ENCODE results near the gene ADARB2.

Gene ADARB2

DNA sequence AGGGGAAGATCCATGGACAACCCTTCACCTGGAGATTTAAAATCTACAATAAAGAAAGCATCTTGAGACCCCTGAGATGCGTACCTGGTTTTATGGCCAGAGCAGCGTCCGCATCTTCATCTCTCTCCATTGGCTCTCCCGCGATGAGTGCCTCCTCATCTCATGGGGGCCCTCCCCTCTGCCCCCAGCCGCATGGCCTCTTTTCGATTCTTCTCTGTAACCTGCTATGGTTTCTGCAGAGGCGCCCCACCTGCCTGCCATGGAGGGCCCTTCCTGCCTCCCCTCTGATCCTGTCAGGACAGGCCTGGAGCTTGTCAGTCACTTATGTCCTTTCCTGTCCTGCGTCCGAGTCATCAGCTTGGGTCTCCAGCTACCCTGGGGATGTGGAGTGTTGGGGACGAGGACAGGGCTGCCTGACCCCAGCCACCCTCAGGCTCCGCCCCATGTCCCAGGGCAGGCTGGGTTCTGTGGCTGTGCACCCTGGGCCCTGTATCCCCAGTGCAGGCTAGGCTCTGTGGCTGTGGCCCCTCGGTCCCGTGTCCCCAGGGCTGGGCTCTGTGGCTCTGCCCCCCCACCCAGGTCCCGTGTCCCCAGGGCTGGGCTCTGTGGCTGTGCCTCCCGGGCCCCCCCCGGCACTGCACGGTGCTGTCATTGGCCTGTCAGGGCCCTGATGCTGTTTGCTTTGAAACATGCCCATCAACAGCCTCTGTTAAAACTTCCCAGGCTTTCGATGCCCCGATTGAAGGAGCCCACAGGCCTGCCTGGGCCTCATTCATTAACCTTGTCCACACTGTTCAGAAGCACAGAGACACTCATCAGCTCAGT, 581.3 kb downstream of the ADARB2 start:
- Histone ChIP-seq H3K9me2 (replicated peaks; ENCODE audit: control insufficient read depth, low read length) (no peaks in the 10 kb centered on the region), H3K79me2 (ENCODE audit: control insufficient read depth, low read length) (no peaks in the 10 kb centered on the region), H3K27me3 (ENCODE audit: control insufficient read depth, low read length) (no peaks in the 10 kb centered on the region), H3K4me1 (ENCODE audit: control insufficient read depth, low read length) (no peaks in the 10 kb centered on the region), H3K36me3 (ENCODE audit: control insufficient read depth, low read length) (no peaks in the 10 kb centered on the region), H3K4me2 (ENCODE audit: low read length) (no peak overlapping the region), H3F3A (ENCODE audit: control insufficient read depth, insufficient read depth) (no peaks in the 10 kb centered on the region), H4K20me1 (ENCODE audit: control insufficient read depth, insufficient read depth, low read depth, low read length) (no peaks in the 10 kb centered on the region), H3K4me3 (ENCODE audit: low read length) (no peak overlapping the region), H3K9me3 (ENCODE audit: control insufficient read depth, insufficient read depth, low read length) (no peaks in the 10 kb centered on the region), H3K27ac (ENCODE audit: low read depth, low read length) (no peak overlapping the region)
- TF ChIP-seq, protein P1, sequence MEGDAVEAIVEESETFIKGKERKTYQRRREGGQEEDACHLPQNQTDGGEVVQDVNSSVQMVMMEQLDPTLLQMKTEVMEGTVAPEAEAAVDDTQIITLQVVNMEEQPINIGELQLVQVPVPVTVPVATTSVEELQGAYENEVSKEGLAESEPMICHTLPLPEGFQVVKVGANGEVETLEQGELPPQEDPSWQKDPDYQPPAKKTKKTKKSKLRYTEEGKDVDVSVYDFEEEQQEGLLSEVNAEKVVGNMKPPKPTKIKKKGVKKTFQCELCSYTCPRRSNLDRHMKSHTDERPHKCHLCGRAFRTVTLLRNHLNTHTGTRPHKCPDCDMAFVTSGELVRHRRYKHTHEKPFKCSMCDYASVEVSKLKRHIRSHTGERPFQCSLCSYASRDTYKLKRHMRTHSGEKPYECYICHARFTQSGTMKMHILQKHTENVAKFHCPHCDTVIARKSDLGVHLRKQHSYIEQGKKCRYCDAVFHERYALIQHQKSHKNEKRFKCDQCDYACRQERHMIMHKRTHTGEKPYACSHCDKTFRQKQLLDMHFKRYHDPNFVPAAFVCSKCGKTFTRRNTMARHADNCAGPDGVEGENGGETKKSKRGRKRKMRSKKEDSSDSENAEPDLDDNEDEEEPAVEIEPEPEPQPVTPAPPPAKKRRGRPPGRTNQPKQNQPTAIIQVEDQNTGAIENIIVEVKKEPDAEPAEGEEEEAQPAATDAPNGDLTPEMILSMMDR (IDR thresholded peaks at IDR 0.05; ENCODE audit: low read depth, low read length, poor library complexity, severe bottlenecking): no peak
- TF ChIP-seq EZH2phosphoT487 (IDR thresholded peaks at IDR 0.05; ENCODE audit: borderline replicate concordance, low read length): no peak

DNA sequence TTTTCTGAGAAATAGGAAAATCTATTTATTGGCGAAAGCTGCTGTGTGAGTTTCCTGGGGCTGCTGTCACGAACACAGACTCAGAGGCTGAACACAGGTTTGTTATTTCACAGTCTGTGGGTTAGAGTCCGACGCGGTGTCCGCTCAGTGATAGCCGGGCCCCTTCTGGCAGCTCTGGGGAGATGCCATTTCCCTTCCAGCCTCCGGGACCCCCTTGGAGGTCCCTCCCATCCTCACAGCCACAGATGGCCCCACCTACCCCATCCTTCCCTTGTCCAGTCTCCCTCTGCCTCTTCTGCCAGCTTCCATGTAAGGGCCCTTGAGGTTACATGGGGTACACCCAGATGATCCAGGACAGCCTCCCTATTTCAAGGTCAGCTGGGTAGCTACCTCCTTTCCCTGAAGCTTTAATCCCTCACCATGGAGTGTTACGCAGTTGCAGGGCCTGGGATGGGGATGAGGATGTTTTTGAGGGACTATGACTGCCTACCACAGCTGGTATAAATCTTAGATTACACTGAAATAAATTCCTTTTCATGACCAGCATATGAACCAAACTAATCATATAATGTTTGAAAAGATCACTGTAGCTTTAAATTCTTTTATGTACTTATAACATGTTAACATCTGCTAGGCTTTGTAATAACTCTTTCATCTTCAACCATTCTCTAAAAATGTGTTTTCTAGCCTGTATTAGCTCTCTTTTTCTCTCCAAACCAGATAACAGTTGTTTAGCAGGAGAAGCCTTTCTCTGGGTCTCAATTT, 582.6 kb downstream of the ADARB2 start:
- Histone ChIP-seq H3K9me2 (replicated peaks; ENCODE audit: control insufficient read depth, low read length) (no peaks in the 10 kb centered on the region), H4K20me1 (ENCODE audit: control insufficient read depth, insufficient read depth, low read depth, low read length) (no peaks in the 10 kb centered on the region), H3F3A (ENCODE audit: control insufficient read depth, insufficient read depth) (no peaks in the 10 kb centered on the region), H3K27me3 (ENCODE audit: control insufficient read depth, low read length) (no peaks in the 10 kb centered on the region), H3K4me2 (ENCODE audit: low read length) (no peak overlapping the region), H3K4me3 (ENCODE audit: low read length) (no peak overlapping the region), H3K79me2 (ENCODE audit: control insufficient read depth, low read length) (no peaks in the 10 kb centered on the region), H3K27ac (ENCODE audit: low read depth, low read length) (no peak overlapping the region), H3K36me3 (ENCODE audit: control insufficient read depth, low read length) (no peaks in the 10 kb centered on the region), H3K9me3 (ENCODE audit: control insufficient read depth, insufficient read depth, low read length) (no peaks in the 10 kb centered on the region), H3K4me1 (ENCODE audit: control insufficient read depth, low read length) (no peaks in the 10 kb centered on the region)
- TF ChIP-seq EZH2phosphoT487 (IDR thresholded peaks at IDR 0.05; ENCODE audit: borderline replicate concordance, low read length): no peak
- TF ChIP-seq, protein P1 (IDR thresholded peaks at IDR 0.05; ENCODE audit: low read depth, low read length, poor library complexity, severe bottlenecking): no peak

DNA sequence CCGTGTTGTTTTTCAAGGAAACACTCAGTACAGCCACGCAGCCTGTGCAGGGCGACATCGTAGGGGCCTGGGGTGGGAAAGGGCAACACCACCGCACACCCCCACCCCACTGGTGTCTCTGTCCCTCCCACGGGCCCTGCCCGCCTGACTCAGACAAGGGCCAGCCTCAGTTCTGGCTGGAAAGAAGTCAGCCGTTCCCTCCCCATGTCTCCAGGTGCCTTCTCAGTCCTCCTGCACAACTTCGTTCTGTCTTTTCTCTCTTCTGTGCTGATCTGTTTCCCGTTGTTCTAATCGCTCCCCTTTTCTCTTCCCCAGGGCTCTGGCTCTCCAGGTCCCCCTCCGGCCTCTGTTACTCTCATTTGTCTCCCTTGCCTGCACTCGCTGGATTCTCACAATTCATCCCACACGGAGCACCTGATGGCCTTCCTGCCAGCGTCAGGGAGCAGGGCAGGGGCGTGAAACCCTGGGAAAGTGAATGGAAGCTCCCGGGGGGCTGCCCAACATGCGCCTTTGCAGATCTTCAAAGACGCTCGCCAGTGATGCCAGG, 583.4 kb downstream of the ADARB2 start:
- no peaks in the 10 kb centered on the region for H3K9me2 ChIP-seq (replicated peaks; ENCODE audit: control insufficient read depth, low read length)
- H3K36me3 ChIP-seq (ENCODE audit: control insufficient read depth, low read length): no peaks in the 10 kb centered on the region
- H3K9me3 ChIP-seq (ENCODE audit: control insufficient read depth, insufficient read depth, low read length): no peaks in the 10 kb centered on the region
- H3F3A ChIP-seq (ENCODE audit: control insufficient read depth, insufficient read depth): no peaks in the 10 kb centered on the region
- TF ChIP-seq EZH2phosphoT487 (IDR thresholded peaks at IDR 0.05; ENCODE audit: borderline replicate concordance, low read length): no peak
- TF ChIP-seq, protein P1 (IDR thresholded peaks at IDR 0.05; ENCODE audit: low read depth, low read length, poor library complexity, severe bottlenecking): no peak
- no peak overlapping the region for H3K4me2 ChIP-seq (ENCODE audit: low read length)
- no peaks in the 10 kb centered on the region for H3K4me1 ChIP-seq (ENCODE audit: control insufficient read depth, low read length)
- H3K27ac ChIP-seq (ENCODE audit: low read depth, low read length): no peak overlapping the region
- H3K4me3 ChIP-seq (ENCODE audit: low read length): no peak overlapping the region
- H4K20me1 ChIP-seq (ENCODE audit: control insufficient read depth, insufficient read depth, low read depth, low read length): no peaks in the 10 kb centered on the region
- no peaks in the 10 kb centered on the region for H3K27me3 ChIP-seq (ENCODE audit: control insufficient read depth, low read length)
- no peaks in the 10 kb centered on the region for H3K79me2 ChIP-seq (ENCODE audit: control insufficient read depth, low read length)

Data from DOHH2 (cell line).